HG03354 (cell line): Measurements from ENCODE around the gene MRPL54.

Source experiments
- ATAC-seq: cut with Tn5 transposase; IDR thresholded peaks from one replicate; pipeline ENCODE4 v1.9.1; 2021; ENCODE audit warnings: mild to moderate bottlenecking; ENCODE audit not compliant: unreplicated experiment, poor library complexity, severe bottlenecking

The MRPL54 gene

GRCh38 chr19:3782330-3782729 is 19.8 kb downstream of the MRPL54 start:
- ATAC-seq = no peak

- ATAC-seq = no peak
These were observed 20.4 kb downstream of the MRPL54 start for GRCh38 chr19:3782903-3783302.

GRCh38 chr19:3783660-3784584 is 21.4 kb downstream of the MRPL54 start:
- no peak for ATAC-seq

- no peak for ATAC-seq
These were observed 22.3 kb downstream of the MRPL54 start for GRCh38 chr19:3784607-3785450.

GRCh38 chr19:3785451-3785937 is 23.0 kb downstream of the MRPL54 start:
- ATAC-seq = no peak

GRCh38 chr19:3785938-3786824 is 23.7 kb downstream of the MRPL54 start, which contains the start of gene MATK:
TSS of gene MATK (minus strand) at chr19:3786381. CDS start at chr19:3785135, 1,246 bp downstream.
- ATAC-seq = no peak

- ATAC-seq = no peak
These were observed 26.7 kb downstream of the MRPL54 start for GRCh38 chr19:3788996-3789778.

- no peak for ATAC-seq
These were observed 27.8 kb downstream of the MRPL54 start for GRCh38 chr19:3790209-3790734.

- no peak for ATAC-seq
These were observed 28.5 kb downstream of the MRPL54 start for GRCh38 chr19:3790941-3791340.

- ATAC-seq = no peak
These were observed 29.6 kb downstream of the MRPL54 start for GRCh38 chr19:3792114-3792513.

- no peak for ATAC-seq
These were observed 31.3 kb downstream of the MRPL54 start for GRCh38 chr19:3793799-3794198.

GRCh38 chr19:3796358-3796757 is 33.9 kb downstream of the MRPL54 start:
- ATAC-seq = no peak

- ATAC-seq = no peak
These were observed 35.7 kb downstream of the MRPL54 start for GRCh38 chr19:3798137-3798536.

- no peak for ATAC-seq
These were observed 38.5 kb downstream of the MRPL54 start for GRCh38 chr19:3800996-3801395.

- ATAC-seq = no peak
These were observed 39.1 kb downstream of the MRPL54 start for GRCh38 chr19:3801412-3802096.

- no peak for ATAC-seq
These were observed 40.8 kb downstream of the MRPL54 start for GRCh38 chr19:3803114-3803888.

GRCh38 chr19:3803986-3804385 is 41.5 kb downstream of the MRPL54 start:
- ATAC-seq = no peak
